ENCODE data around the gene FAM200A. TPM values are rescaled to one million over a fixed set of nuclear protein-coding genes. Genes with fewer than 3 reads are reported as not detected.

The FAM200A gene
- total and polyA plus RNA-seq, 2 of the 13 experiments (the other 11 are each of a cell fraction or from before 2014, with no cell fraction given) = 4.7 to 6.3 TPM

DNA sequence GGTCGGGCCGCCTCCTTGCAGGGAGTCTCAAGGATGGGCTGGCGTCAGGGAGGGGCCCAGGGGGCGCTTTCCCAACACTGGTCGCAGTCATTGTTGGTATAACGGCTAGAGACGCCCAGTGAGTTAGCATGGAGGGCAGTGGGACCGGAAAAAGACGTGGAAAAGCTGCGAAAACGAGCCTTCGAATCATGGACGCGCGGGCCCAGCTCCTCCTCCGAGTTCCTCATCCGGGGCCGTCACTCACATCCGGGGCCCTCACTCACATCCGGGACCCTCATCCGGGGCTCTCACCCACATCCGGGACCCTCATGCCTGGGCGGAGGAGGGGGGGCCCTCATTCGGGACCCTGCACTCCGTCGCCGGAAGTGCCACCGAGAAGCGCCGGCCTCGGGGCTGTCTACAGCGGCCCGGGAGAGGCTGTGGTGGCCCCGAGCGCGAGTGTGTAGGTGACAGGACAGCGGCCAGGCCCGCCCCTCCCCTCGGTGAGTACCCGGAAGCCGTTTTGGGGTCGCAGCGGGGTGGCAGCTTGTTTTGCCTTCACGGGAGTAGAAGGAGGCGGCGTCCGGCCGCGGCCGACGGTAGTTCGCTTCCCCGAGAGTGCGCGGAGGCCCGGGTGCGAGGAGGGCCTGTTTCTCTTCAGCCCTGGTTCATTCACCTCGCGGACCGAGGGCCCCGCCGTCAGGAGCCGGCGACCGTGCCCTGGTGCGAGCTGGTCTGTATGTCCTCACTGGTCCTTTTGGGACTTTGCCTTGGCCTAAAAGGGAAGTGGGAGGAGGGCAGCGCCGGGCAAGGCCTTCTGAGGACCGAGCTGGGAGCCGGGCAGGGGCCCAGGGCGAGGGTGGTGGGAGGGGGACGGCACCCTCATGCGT lies 6.6 kb upstream of the FAM200A start, which contains the start of gene ZNF655 (continued):
- TF ChIP-seq, protein P1, sequence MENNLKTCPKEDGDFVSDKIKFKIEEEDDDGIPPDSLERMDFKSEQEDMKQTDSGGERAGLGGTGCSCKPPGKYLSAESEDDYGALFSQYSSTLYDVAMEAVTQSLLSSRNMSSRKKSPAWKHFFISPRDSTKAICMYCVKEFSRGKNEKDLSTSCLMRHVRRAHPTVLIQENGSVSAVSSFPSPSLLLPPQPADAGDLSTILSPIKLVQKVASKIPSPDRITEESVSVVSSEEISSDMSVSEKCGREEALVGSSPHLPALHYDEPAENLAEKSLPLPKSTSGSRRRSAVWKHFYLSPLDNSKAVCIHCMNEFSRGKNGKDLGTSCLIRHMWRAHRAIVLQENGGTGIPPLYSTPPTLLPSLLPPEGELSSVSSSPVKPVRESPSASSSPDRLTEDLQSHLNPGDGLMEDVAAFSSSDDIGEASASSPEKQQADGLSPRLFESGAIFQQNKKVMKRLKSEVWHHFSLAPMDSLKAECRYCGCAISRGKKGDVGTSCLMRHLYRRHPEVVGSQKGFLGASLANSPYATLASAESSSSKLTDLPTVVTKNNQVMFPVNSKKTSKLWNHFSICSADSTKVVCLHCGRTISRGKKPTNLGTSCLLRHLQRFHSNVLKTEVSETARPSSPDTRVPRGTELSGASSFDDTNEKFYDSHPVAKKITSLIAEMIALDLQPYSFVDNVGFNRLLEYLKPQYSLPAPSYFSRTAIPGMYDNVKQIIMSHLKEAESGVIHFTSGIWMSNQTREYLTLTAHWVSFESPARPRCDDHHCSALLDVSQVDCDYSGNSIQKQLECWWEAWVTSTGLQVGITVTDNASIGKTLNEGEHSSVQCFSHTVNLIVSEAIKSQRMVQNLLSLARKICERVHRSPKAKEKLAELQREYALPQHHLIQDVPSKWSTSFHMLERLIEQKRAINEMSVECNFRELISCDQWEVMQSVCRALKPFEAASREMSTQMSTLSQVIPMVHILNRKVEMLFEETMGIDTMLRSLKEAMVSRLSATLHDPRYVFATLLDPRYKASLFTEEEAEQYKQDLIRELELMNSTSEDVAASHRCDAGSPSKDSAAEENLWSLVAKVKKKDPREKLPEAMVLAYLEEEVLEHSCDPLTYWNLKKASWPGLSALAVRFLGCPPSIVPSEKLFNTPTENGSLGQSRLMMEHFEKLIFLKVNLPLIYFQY (CRISPR knock-in tag; IDR thresholded peaks at IDR 0.05; ENCODE audit: borderline replicate concordance) = peak; percentile 73
- TF ChIP-seq HMGA1 (CRISPR knock-in tag; conservative IDR thresholded peaks at IDR 0.05) (no peak), ZSCAN12 (CRISPR knock-in tag; IDR thresholded peaks at IDR 0.05) (no peak), KDM3A (CRISPR knock-in tag; IDR thresholded peaks at IDR 0.05; ENCODE audit: low read depth) (peak; percentile 85), ZBTB38 (CRISPR knock-in tag; IDR thresholded peaks at IDR 0.05) (no peak; the same call in 1 of the 2 replicates), HDAC1 (CRISPR knock-in tag; IDR thresholded peaks at IDR 0.05) (peak; percentile 85), STAG1 (CRISPR knock-in tag; IDR thresholded peaks at IDR 0.05) (no peak; the same call in 1 of the 2 replicates), ZNF44 (CRISPR knock-in tag; IDR thresholded peaks at IDR 0.05) (0 out of 2 replicates have a peak, but pooled peaks have one; percentile 67), ZSCAN31 (CRISPR knock-in tag; IDR thresholded peaks at IDR 0.05; ENCODE audit: low read depth) (peak; percentile 88), ZMYM2 (CRISPR knock-in tag; IDR thresholded peaks at IDR 0.05) (peak; percentile 70), HNRNPH1 (optimal IDR thresholded peaks at IDR 0.05; ENCODE audit: low read depth, low read length) (no peak), ASH2L (IDR thresholded peaks at IDR 0.05; ENCODE audit: insufficient read length, low read depth, low read length) (peak; percentile 80), MTF2 (CRISPR knock-in tag; IDR thresholded peaks at IDR 0.05; ENCODE audit: borderline replicate concordance) (no peak), ZNF788 (CRISPR knock-in tag; IDR thresholded peaks at IDR 0.05; ENCODE audit: borderline replicate concordance) (peak; percentile 63), ISX (CRISPR knock-in tag; conservative IDR thresholded peaks at IDR 0.05) (no peak)
- TF ChIP-seq, protein P2, sequence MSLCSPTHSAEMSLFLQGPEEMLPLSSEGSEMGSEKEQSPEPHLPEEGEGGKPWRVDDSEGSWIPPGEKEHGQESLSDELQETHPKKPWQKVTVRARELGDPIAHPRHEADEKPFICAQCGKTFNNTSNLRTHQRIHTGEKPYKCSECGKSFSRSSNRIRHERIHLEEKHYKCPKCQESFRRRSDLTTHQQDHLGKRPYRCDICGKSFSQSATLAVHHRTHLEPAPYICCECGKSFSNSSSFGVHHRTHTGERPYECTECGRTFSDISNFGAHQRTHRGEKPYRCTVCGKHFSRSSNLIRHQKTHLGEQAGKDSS (CRISPR knock-in tag; IDR thresholded peaks at IDR 0.05; ENCODE audit: borderline replicate concordance, low read depth) = no peak
- TF ChIP-seq, protein P3, sequence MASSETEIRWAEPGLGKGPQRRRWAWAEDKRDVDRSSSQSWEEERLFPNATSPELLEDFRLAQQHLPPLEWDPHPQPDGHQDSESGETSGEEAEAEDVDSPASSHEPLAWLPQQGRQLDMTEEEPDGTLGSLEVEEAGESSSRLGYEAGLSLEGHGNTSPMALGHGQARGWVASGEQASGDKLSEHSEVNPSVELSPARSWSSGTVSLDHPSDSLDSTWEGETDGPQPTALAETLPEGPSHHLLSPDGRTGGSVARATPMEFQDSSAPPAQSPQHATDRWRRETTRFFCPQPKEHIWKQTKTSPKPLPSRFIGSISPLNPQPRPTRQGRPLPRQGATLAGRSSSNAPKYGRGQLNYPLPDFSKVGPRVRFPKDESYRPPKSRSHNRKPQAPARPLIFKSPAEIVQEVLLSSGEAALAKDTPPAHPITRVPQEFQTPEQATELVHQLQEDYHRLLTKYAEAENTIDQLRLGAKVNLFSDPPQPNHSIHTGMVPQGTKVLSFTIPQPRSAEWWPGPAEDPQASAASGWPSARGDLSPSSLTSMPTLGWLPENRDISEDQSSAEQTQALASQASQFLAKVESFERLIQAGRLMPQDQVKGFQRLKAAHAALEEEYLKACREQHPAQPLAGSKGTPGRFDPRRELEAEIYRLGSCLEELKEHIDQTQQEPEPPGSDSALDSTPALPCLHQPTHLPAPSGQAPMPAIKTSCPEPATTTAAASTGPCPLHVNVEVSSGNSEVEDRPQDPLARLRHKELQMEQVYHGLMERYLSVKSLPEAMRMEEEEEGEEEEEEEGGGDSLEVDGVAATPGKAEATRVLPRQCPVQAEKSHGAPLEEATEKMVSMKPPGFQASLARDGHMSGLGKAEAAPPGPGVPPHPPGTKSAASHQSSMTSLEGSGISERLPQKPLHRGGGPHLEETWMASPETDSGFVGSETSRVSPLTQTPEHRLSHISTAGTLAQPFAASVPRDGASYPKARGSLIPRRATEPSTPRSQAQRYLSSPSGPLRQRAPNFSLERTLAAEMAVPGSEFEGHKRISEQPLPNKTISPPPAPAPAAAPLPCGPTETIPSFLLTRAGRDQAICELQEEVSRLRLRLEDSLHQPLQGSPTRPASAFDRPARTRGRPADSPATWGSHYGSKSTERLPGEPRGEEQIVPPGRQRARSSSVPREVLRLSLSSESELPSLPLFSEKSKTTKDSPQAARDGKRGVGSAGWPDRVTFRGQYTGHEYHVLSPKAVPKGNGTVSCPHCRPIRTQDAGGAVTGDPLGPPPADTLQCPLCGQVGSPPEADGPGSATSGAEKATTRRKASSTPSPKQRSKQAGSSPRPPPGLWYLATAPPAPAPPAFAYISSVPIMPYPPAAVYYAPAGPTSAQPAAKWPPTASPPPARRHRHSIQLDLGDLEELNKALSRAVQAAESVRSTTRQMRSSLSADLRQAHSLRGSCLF (CRISPR knock-in tag; IDR thresholded peaks at IDR 0.05; ENCODE audit: borderline replicate concordance) = no peak
- TF ChIP-seq, protein P4, sequence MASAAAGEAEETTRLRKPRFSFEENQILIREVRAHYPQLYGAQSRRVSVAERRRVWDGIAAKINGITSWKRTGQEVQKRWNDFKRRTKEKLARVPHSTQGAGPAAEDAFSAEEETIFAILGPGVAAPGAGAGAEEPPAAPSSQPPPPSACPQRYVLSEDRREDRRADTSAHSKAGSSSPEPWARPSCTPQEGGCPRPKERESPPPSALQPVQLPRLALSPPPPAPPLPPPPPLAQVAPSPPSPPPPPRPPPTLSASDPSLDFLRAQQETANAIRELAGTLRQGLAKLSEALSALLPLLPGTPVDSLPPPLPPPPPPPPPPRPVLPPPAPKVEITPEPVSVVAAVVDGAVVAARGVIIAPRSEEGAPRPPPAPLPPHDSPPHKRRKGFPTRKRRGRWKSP (CRISPR knock-in tag; IDR thresholded peaks at IDR 0.05) = peak; percentile 74; the same call in 1 of the 2 replicates

Measured in HepG2 (cell line).